Activated CD4-positive, alpha-beta T cell treated with anti-CD3 and anti-CD28 coated beads, Interleukin-2, Interleukin-6, amounts not matched to agents 100 ng/mL and 50 ng/mL, durations not matched to agents 16 hours and 8 hours (primary cell): ENCODE results near the gene ZFTA.

Source experiments
- DNase-seq: peaks from one replicate; pipeline ENCODE4 v3.0.0-alpha.2; 2020

Gene ZFTA

DNA sequence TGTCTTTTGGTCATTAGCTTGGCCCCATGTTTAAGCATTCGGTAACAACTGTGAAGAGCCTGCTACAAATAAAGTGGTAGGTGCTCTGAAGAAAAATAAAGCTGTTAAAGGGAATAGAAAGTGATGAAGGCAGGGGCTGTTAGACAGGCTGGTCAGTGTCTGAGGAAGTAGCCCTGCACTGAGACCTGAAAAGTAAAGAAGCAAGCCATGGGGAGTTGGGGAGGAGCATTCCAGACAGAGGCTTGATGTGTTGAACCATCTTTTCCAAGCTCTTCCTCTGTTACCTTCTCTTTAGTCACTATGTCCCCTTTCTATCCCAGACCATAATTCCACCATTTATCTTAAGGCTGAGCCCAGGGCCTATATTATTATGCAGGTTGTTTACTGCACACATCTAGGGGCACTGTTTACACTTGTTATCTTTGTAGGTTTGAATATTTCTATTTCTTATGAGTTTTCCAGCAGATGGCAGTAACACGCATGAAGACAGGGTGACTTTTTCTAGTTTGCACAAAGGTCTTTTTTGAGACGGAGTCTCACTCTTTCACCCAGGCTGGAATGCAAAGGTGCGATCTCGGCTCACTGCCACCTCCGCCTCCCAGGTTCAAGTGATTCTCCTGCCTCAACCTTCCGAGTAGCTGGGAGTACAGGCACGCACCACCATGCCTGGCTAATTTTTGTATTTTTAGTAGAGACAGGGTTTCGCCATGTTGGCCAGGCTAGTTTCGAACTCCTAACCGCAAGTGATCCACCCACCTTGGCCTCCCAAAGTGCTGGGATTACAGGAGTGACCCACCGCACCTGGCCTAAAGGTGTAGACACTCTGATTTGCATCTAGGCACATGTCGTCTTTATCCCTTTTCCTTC, 23.0 kb downstream of the ZFTA start:
- no peak for DNase-seq

DNA sequence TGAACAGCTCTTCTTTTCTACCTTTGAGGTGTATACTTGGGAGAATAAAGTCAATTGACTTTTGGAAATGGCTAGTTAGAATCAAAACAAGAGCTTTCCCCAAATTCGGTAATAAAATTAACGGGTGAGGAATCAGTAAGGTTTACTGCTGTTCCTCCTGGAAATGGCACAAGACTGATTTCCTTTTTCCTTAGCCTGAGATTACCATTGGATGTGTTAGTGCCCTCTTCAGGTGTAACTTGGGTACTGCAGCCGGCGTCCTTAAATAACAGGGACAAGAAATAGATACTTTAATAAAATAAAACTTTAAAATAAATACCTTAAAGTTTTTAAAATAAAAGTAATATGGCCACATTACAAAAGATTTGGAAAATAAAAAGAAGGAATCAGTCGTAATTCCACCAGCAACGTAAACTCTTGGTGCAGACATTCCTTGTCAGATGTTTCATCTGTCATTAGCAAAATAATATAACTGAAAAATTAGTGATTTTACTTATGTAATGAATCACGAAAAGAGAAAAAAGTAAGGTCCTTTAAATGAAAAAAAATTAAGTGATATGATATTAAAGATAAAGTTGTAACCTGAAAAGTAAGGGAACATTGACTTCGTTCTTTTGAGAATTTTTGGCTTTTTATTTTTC, 29.7 kb downstream of the ZFTA start:
- peak; percentile 67 for DNase-seq

DNA sequence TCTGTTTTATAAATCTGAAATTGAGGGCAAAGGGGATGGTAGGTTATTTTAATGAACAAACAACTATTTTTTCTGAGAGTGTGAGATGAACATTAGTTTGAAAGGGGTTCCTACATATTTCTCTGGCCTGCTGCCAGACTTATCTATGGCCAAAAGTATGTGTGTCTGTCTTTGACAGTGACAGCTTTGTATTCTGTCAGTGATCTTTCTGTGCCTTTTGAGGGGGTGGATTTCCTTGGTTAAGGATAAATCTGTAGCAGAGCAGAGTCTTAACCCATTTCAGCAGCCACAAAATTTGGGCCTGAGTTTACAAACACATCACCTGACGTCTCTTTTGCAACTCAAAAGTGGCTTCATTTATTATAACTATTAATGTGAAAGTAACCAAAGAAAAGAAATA, 30.9 kb downstream of the ZFTA start:
- no peak for DNase-seq

DNA sequence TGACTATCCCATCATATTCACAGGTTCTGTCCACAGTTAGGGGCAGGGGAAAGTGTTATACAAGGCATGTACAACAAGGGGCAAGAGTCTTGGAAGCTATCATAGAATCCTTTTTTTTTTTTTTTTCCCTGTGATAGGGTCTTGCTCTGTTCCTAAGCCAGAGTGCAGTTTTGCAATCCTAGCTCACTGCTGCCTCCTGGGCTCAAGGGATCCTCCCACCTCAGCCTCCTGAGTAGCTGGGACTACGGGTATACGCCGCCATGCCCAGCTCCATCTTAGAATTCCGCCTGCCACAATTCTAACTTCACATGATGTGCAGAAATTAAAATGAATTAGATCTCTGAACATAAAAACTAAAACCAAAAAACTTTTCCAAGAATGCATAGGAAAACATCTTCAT, 31.7 kb downstream of the ZFTA start:
- no peak for DNase-seq

DNA sequence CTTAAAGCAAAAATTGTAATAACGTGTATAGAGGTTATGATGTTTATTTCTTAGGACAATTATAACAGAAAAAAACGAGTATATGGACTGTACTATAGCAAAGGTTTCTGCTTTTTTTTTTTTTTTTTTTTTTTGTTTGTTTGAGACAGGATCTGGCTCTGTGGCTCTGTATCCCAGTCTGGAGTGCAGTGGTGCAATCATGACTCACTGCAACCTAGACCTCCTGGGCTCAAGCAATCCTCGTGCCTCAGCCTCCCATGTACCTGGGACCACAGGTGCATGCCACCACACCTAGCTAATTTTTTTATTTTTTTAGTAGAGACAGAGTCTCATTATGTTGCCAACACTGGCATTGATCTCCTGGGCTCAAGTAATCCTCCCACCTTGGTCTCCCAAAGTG, 39.2 kb downstream of the ZFTA start:
- no peak for DNase-seq

DNA sequence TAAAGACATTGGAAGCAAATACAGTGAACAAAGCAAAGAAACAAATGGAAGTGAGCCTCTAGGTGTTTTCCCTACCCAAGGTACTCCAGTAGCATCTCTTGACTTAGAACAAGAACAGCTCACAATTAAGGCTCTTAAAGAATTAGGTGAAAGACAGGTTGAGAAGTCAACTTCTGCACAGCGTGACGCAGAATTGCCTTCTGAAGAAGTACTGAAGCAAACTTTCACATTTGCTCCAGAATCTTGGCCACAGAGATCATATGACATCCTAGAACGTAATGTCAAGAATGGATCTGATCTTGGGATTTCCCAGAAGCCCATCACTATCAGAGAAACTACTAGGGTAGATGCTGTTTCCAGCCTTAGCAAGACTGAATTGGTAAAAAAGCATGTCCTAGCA, 48.0 kb downstream of the ZFTA start:
- no peak for DNase-seq

DNA sequence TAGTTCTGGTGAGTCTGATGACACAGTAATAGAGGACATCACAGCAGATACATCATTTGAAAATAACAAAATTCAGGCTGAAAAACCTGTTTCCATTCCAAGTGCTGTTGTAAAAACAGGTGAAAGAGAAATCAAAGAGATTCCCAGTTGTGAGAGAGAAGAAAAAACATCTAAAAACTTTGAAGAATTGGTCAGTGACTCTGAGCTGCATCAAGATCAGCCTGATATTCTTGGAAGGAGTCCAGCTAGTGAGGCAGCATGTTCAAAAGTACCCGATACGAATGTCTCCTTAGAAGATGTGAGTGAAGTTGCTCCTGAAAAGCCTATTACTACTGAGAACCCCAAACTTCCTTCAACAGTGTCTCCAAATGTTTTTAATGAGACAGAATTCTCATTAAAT, 48.6 kb downstream of the ZFTA start:
- DNase-seq, result no peak

DNA sequence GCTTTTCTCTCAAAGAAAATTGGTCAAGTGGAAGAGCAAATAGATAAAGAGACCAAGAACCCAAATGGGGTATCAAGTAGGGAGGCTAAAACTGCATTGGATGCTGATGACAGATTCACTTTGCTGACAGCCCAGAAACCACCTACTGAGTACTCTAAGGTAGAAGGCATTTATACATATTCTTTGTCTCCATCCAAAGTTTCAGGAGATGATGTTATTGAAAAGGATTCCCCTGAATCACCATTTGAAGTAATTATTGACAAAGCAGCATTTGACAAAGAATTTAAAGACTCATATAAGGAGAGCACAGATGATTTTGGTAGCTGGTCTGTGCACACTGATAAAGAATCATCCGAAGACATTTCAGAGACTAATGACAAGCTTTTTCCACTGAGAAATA, 49.6 kb downstream of the ZFTA start:
- no peak for DNase-seq
